MM.1S (cell line): ENCODE results near the gene NEDD4L.

Experiments used
- CTCF ChIP-seq: fragments of 300-600 bp; sonication (generic); IDR thresholded peaks from 2 replicates; pipeline ENCODE4 v1.5.1; 2016; ENCODE audit warnings: antibody characterized with exemption, low read length, mixed read lengths
- EZH2 ChIP-seq: fragments of 300-600 bp; sonication (generic); optimal IDR thresholded peaks from 2 replicates; pipeline ENCODE3; 2017; ENCODE audit warnings: low read depth, mild to moderate bottlenecking, antibody characterized with exemption, low read length, mixed read lengths

GRCh38 chr18:58201733-58202730, 158.0 kb downstream of the NEDD4L start:
- no peak for TF ChIP-seq CTCF
- TF ChIP-seq EZH2: no peak
